DND-41 (cell line): ENCODE measurements around the gene ARPC2.

Source experiments
- CTCF ChIP-seq: IDR thresholded peaks from 2 replicates; pipeline ENCODE4 v1.5.1; 2012; ENCODE audit warnings: borderline replicate concordance, low read length, moderate library complexity, mild to moderate bottlenecking; ENCODE audit not compliant: poor library complexity, severe bottlenecking; ENCODE audit errors: extremely low read depth
- EZH2 ChIP-seq: IDR thresholded peaks from 3 replicates; pipeline ENCODE4 v1.6.1; 2012; ENCODE audit warnings: borderline replicate concordance, low read depth, mild to moderate bottlenecking, moderate library complexity, low read length, inconsistent platforms; ENCODE audit not compliant: severe bottlenecking

GRCh38 chr2:218282173-218282991 lies 65.4 kb downstream of the ARPC2 start:
- TF ChIP-seq EZH2 (no peak), CTCF (no peak)
